OCI-LY3 (cell line): Measurements from ENCODE around the gene PBX4.

Source experiments
- H2AFZ ChIP-seq: fragments of 200-600, 300-600 bp; shearing (Covaris generic); 2 replicates; pipeline ENCODE4 v1.6.0; 2014; ENCODE audit warnings: antibody characterized with exemption, low read depth, low read length
- H3K27ac ChIP-seq: fragments of 200-600, 300-600 bp; sonication (generic); 2 replicates; pipeline ENCODE4 v1.5.1; 2014; ENCODE audit warnings: mild to moderate bottlenecking, low read length, moderate library complexity, mixed read lengths
- H3K27me3 ChIP-seq: fragments of 200-600, 300-600 bp; sonication (generic); 2 replicates; pipeline ENCODE4 v1.6.1; 2014; ENCODE audit warnings: low read depth, low read length, mixed read lengths
- H3K36me3 ChIP-seq: fragments of 200-600, 300-600 bp; sonication (generic); replicated peaks from 2 replicates; pipeline ENCODE3; 2014; ENCODE audit warnings: low read depth, low read length, mixed read lengths
- H3K4me1 ChIP-seq: fragments of 300-600, 200-600 bp; sonication (generic); 2 replicates; pipeline ENCODE4 v1.6.1; 2014; ENCODE audit warnings: low read length, mixed read lengths
- H3K4me2 ChIP-seq: fragments of 200-600, 300-600 bp; sonication (generic); 2 replicates; pipeline ENCODE4 v1.6.1; 2014; ENCODE audit warnings: low read length, mixed read lengths
- H3K4me3 ChIP-seq: fragments of 300-600, 200-600 bp; sonication (generic); 2 replicates; pipeline ENCODE4 v1.5.1; 2014; ENCODE audit warnings: antibody characterized with exemption, mild to moderate bottlenecking, low read length, moderate library complexity
- H3K79me2 ChIP-seq: fragments of 300-600, 200-600 bp; shearing (Covaris generic); 2 replicates; pipeline ENCODE4 v1.6.1; 2014; ENCODE audit warnings: mild to moderate bottlenecking, low read length, mixed read lengths
- H3K9ac ChIP-seq: fragments of 300-600, 200-600 bp; shearing (Covaris generic); 2 replicates; pipeline ENCODE4 v1.6.0; 2014; ENCODE audit warnings: mild to moderate bottlenecking, low read length, moderate library complexity
- H3K9me3 ChIP-seq: fragments of 200-600, 300-600 bp; shearing (Covaris generic); 2 replicates; pipeline ENCODE4 v1.6.1; 2014; ENCODE audit warnings: low read length, mixed read lengths; ENCODE audit not compliant: insufficient read depth
- H4K20me1 ChIP-seq: fragments of 200-600, 300-600 bp; sonication (generic); 2 replicates; pipeline ENCODE4 v1.6.1; 2016; ENCODE audit warnings: low read length, mixed read lengths; ENCODE audit not compliant: insufficient read depth
- CTCF ChIP-seq: fragments of 200-600, 300-600 bp; sonication (generic); IDR thresholded peaks from 2 replicates; pipeline ENCODE4 v1.5.1; 2014; ENCODE audit warnings: antibody characterized with exemption, low read length, low read depth
- EZH2phosphoT487 ChIP-seq: fragments of 200-600 bp; shearing (Covaris generic); IDR thresholded peaks from 2 replicates; pipeline ENCODE4 v1.6.1; 2018; ENCODE audit warnings: antibody characterized with exemption, mixed run types, low read depth

PBX4 gene

GRCh38 chr19:19548915-19549759 is 69.3 kb downstream of the PBX4 start:
- Histone ChIP-seq H3K27ac (no peak overlapping the region), H4K20me1 (no peaks in the 10 kb centered on the region), H3K4me3 (no peak overlapping the region), H3K79me2 (no peaks in the 10 kb centered on the region), H3K9ac (no peak overlapping the region), H3K27me3 (no peaks in the 10 kb centered on the region), H3K36me3 (no peaks in the 10 kb centered on the region), H2AFZ (no peak overlapping the region), H3K4me2 (no peak overlapping the region), H3K9me3 (no peaks in the 10 kb centered on the region), H3K4me1 (no peaks in the 10 kb centered on the region)
- TF ChIP-seq EZH2phosphoT487 (no peak), CTCF (no peak)

GRCh38 chr19:19547674-19548336 is 70.7 kb downstream of the PBX4 start:
- H3K9me3 ChIP-seq, result no peaks in the 10 kb centered on the region
- no peaks in the 10 kb centered on the region for H3K36me3 ChIP-seq
- H3K9ac ChIP-seq, result no peak overlapping the region
- H3K27me3 ChIP-seq, result no peaks in the 10 kb centered on the region
- H3K4me3 ChIP-seq, result no peak overlapping the region
- H2AFZ ChIP-seq, result no peak overlapping the region
- no peaks in the 10 kb centered on the region for H3K4me1 ChIP-seq
- no peak for TF ChIP-seq EZH2phosphoT487
- TF ChIP-seq CTCF, result no peak
- H3K27ac ChIP-seq, result no peak overlapping the region
- H3K79me2 ChIP-seq, result no peaks in the 10 kb centered on the region
- no peak overlapping the region for H3K4me2 ChIP-seq
- H4K20me1 ChIP-seq, result no peaks in the 10 kb centered on the region

- no peaks in the 10 kb centered on the region for H3K79me2 ChIP-seq
- TF ChIP-seq EZH2phosphoT487 (no peak), CTCF (no peak)
- no peak overlapping the region for H3K4me2 ChIP-seq
- H3K9me3 ChIP-seq, result no peaks in the 10 kb centered on the region
- H4K20me1 ChIP-seq, result no peaks in the 10 kb centered on the region
- no peak overlapping the region for H2AFZ ChIP-seq
- H3K27ac ChIP-seq, result no peak overlapping the region
- H3K4me1 ChIP-seq, result no peaks in the 10 kb centered on the region
- H3K27me3 ChIP-seq, result no peaks in the 10 kb centered on the region
- no peaks in the 10 kb centered on the region for H3K36me3 ChIP-seq
- H3K4me3 ChIP-seq, result no peak overlapping the region
- H3K9ac ChIP-seq, result no peak overlapping the region
These were observed 71.7 kb downstream of the PBX4 start for GRCh38 chr19:19546751-19547162.

- no peaks in the 10 kb centered on the region for H3K9me3 ChIP-seq
- H3K36me3 ChIP-seq, result no peaks in the 10 kb centered on the region
- H3K27ac ChIP-seq, result no peak overlapping the region
- H3K79me2 ChIP-seq, result no peaks in the 10 kb centered on the region
- no peak overlapping the region for H3K9ac ChIP-seq
- no peak overlapping the region for H3K4me2 ChIP-seq
- no peak overlapping the region for H2AFZ ChIP-seq
- no peaks in the 10 kb centered on the region for H4K20me1 ChIP-seq
- TF ChIP-seq EZH2phosphoT487 (no peak), CTCF (no peak)
- H3K4me1 ChIP-seq, result no peaks in the 10 kb centered on the region
- H3K4me3 ChIP-seq, result no peak overlapping the region
- H3K27me3 ChIP-seq, result no peaks in the 10 kb centered on the region
These were observed 72.8 kb downstream of the PBX4 start for GRCh38 chr19:19545707-19546106.
